Fibroblast of lung (primary cell): Measurements from ENCODE around the gene ISG20. TPM values are rescaled to one million over a fixed set of nuclear protein-coding genes. Genes with fewer than 3 reads are reported as not detected.

Experiments used
- DNase-seq, 2 donors: peaks; one replicate each; pipeline versions ENCODE4 v3.0.0 to v3.0.0-alpha.2; 2010; ENCODE audit warnings: low read depth in 2 of 2
- H2AFZ ChIP-seq: 2 replicates; pipeline ENCODE4 v1.5.1; 2012; ENCODE audit warnings: low read length, control low read depth, inconsistent platforms
- H3K27ac ChIP-seq: 2 replicates; pipeline ENCODE4 v1.5.1; 2011; ENCODE audit warnings: low read length, control low read depth; ENCODE audit not compliant: insufficient read depth
- H3K27me3 ChIP-seq: 2 replicates; pipeline ENCODE4 v1.5.1; 2011; ENCODE audit warnings: mild to moderate bottlenecking, low read length; ENCODE audit not compliant: control insufficient read depth, insufficient read depth
- H3K36me3 ChIP-seq: 2 replicates; pipeline ENCODE4 v1.5.1; 2011; ENCODE audit warnings: low read length; ENCODE audit not compliant: control insufficient read depth, insufficient read depth
- H3K4me1 ChIP-seq: 2 replicates; pipeline ENCODE4 v1.5.1; 2011; ENCODE audit warnings: low read length; ENCODE audit not compliant: control insufficient read depth, insufficient read depth; ENCODE audit errors: extremely low read depth
- H3K4me2 ChIP-seq: 2 replicates; pipeline ENCODE4 v1.5.1; 2011; ENCODE audit warnings: low read length, control low read depth; ENCODE audit not compliant: insufficient read depth; ENCODE audit errors: extremely low read depth
- H3K4me3 ChIP-seq, 4 experiments: fragments of 200-600 bp in 1 of 4; sonication (generic) in 1 of 4; replicated peaks in 1 of 4; 2 replicates each; pipeline ENCODE4 v1.5.1; 2011 to 2016; ENCODE audit warnings: low read length in 4 of 4, low read depth in 3 of 4, mild to moderate bottlenecking in 3 of 4, control low read depth in 2 of 4, inconsistent platforms in 1 of 4, mixed read lengths in 1 of 4; ENCODE audit not compliant: insufficient read depth in 1 of 4; ENCODE audit errors: control extremely low read depth in 1 of 4
- H3K79me2 ChIP-seq: 2 replicates; pipeline ENCODE4 v1.5.1; 2012; ENCODE audit warnings: mild to moderate bottlenecking, low read length, inconsistent platforms; ENCODE audit not compliant: control insufficient read depth, insufficient read depth
- H3K9ac ChIP-seq: 2 replicates; pipeline ENCODE4 v1.5.1; 2011; ENCODE audit warnings: mild to moderate bottlenecking, low read length, control low read depth; ENCODE audit not compliant: insufficient read depth
- H3K9me3 ChIP-seq: 2 replicates; pipeline ENCODE4 v1.5.1; 2012; ENCODE audit warnings: low read depth, low read length; ENCODE audit not compliant: control insufficient read depth, insufficient read depth
- H4K20me1 ChIP-seq: 2 replicates; pipeline ENCODE4 v1.5.1; 2011; ENCODE audit warnings: low read length; ENCODE audit not compliant: control insufficient read depth, insufficient read depth; ENCODE audit errors: extremely low read depth
- CTCF ChIP-seq, 2 donors: IDR thresholded peaks in 1 of 2; conservative IDR thresholded peaks in 1 of 2; 1 replicate in 1 of 2; 2 replicates in 1 of 2; pipeline ENCODE4 v1.5.1; 2011 to 2012; ENCODE audit warnings: low read length in 2 of 2, control low read depth in 1 of 2, inconsistent platforms in 1 of 2, low read depth in 1 of 2, mild to moderate bottlenecking in 1 of 2
- EZH2 ChIP-seq: IDR thresholded peaks from 2 replicates; pipeline ENCODE4 v1.5.1; 2012; ENCODE audit warnings: low read length, control low read depth, mild to moderate bottlenecking; ENCODE audit errors: missing control alignments
- polyA plus RNA-seq, 2 donors: library from polyadenylated mRNA; depleted of rRNA in 1 of 2; stranded (reverse) in 1 of 2; unstranded in 1 of 2; fragments of >200 nt; gene quantifications; 2 replicates each; pipeline ENCODE4 v1.2.1, GENCODE V29; 2011 to 2012; ENCODE audit warnings: missing spikeins in 1 of 2
- total RNA-seq: library from RNA; depleted of rRNA; stranded (reverse); fragments of >200 nt; gene quantifications from 2 replicates; pipeline ENCODE4 v1.2.1, GENCODE V29; 2014

Gene ISG20
- total and polyA plus RNA-seq, 2 donors (not counting 1 experiment from before 2014, with no cell fraction given), result 2.2 to 3.0 TPM

GRCh38 chr15:88658070-88658965 is 19.5 kb downstream of the ISG20 start:
- no peaks in the 10 kb centered on the region for H4K20me1 ChIP-seq
- no peak overlapping the region for H3K27ac ChIP-seq
- no peak overlapping the region for H3K4me3 ChIP-seq
- no peak for DNase-seq
- no peak overlapping the region for H3K4me2 ChIP-seq
- H3K36me3 ChIP-seq, result no peaks in the 10 kb centered on the region
- no peak overlapping the region for H3K9ac ChIP-seq
- no peaks in the 10 kb centered on the region for H3K9me3 ChIP-seq
- TF ChIP-seq CTCF (conservative IDR thresholded peaks at IDR 0.05 in 1 of 2, IDR thresholded peaks at IDR 0.05 in 1 of 2; ENCODE audit: low read depth in 1 of 2, low read length in 2 of 2) (no peak), EZH2 (no peak)
- no peak overlapping the region for H2AFZ ChIP-seq
- no peaks in the 10 kb centered on the region for H3K79me2 ChIP-seq
- H3K27me3 ChIP-seq, result no peaks in the 10 kb centered on the region
- no peaks in the 10 kb centered on the region for H3K4me1 ChIP-seq

- Histone ChIP-seq H3K4me1 (no peaks in the 10 kb centered on the region), H3K79me2 (no peaks in the 10 kb centered on the region), H4K20me1 (no peaks in the 10 kb centered on the region), H3K27ac (no peak overlapping the region), H3K27me3 (no peaks in the 10 kb centered on the region), H3K9ac (no peak overlapping the region), H3K4me2 (no peak overlapping the region), H3K4me3 (no peak overlapping the region), H2AFZ (no peak overlapping the region), H3K9me3 (no peaks in the 10 kb centered on the region), H3K36me3 (no peaks in the 10 kb centered on the region)
- no peak for TF ChIP-seq EZH2
- no peak for TF ChIP-seq CTCF (conservative IDR thresholded peaks at IDR 0.05 in 1 of 2, IDR thresholded peaks at IDR 0.05 in 1 of 2; ENCODE audit: low read depth in 1 of 2, low read length in 2 of 2)
- peak; percentile 57 to 78 for DNase-seq
Observed at GRCh38 chr15:88658972-88659931, 20.4 kb downstream of the ISG20 start.
